GM12873 (cell line): Measurements from ENCODE around the gene HECTD4.
A peak's percentile ranks its signal among the peaks of the same experiment; 100 is the strongest.

ENCODE experiments used
- CTCF ChIP-seq: IDR thresholded peaks from 2 replicates; pipeline ENCODE4 v1.5.1; 2012; ENCODE audit warnings: low read depth, mild to moderate bottlenecking, moderate library complexity, low read length, control low read depth; ENCODE audit not compliant: insufficient read depth; ENCODE audit errors: missing control alignments

Gene HECTD4

GRCh38 chr12:112176321-112177010 is 205.8 kb downstream of the HECTD4 start:
- TF ChIP-seq CTCF, result no peak

- no peak for TF ChIP-seq CTCF
Measured at GRCh38 chr12:112175361-112176155, 206.7 kb downstream of the HECTD4 start.

- no peak for TF ChIP-seq CTCF
Measured at GRCh38 chr12:112172556-112173324, 209.5 kb downstream of the HECTD4 start.

GRCh38 chr12:112170971-112171596 is 211.1 kb downstream of the HECTD4 start:
- no peak for TF ChIP-seq CTCF

GRCh38 chr12:112170376-112170775 is 211.9 kb downstream of the HECTD4 start:
- TF ChIP-seq CTCF, result peak; percentile 41

- no peak for TF ChIP-seq CTCF
Measured at GRCh38 chr12:112169966-112170365, 212.3 kb downstream of the HECTD4 start.

- TF ChIP-seq CTCF, result no peak
Measured at GRCh38 chr12:112169161-112169872, 212.9 kb downstream of the HECTD4 start.
